Measurements from ENCODE around the gene SV2C. TPM values are rescaled to one million over a fixed set of nuclear protein-coding genes. Genes with fewer than 3 reads are reported as not detected.

The SV2C gene
- total RNA-seq, 1 donor from 2014 or later: 0.18 TPM

- H3K27me3 Mint-ChIP-seq (ENCODE audit: low read depth): no peaks in the 10 kb centered on the region
- TF ChIP-seq, protein P1, sequence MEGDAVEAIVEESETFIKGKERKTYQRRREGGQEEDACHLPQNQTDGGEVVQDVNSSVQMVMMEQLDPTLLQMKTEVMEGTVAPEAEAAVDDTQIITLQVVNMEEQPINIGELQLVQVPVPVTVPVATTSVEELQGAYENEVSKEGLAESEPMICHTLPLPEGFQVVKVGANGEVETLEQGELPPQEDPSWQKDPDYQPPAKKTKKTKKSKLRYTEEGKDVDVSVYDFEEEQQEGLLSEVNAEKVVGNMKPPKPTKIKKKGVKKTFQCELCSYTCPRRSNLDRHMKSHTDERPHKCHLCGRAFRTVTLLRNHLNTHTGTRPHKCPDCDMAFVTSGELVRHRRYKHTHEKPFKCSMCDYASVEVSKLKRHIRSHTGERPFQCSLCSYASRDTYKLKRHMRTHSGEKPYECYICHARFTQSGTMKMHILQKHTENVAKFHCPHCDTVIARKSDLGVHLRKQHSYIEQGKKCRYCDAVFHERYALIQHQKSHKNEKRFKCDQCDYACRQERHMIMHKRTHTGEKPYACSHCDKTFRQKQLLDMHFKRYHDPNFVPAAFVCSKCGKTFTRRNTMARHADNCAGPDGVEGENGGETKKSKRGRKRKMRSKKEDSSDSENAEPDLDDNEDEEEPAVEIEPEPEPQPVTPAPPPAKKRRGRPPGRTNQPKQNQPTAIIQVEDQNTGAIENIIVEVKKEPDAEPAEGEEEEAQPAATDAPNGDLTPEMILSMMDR (IDR thresholded peaks at IDR 0.05; ENCODE audit: unreplicated experiment): no peak
- no peaks in the 10 kb centered on the region for H3K36me3 Mint-ChIP-seq
- peaks cover 56% of the 10 kb centered on the region for H3K4me1 Mint-ChIP-seq
- no peak for DNase-seq (ENCODE audit: low spot score in 2 of 2, unreplicated experiment in 2 of 2)
- H3K4me3 Mint-ChIP-seq: no peak overlapping the region
- H3K9me3 Mint-ChIP-seq: no peaks in the 10 kb centered on the region
- no peak overlapping the region for H3K27ac Mint-ChIP-seq
Observed at GRCh38 chr5:76391014-76391413, 307.8 kb downstream of the SV2C start.

DNA sequence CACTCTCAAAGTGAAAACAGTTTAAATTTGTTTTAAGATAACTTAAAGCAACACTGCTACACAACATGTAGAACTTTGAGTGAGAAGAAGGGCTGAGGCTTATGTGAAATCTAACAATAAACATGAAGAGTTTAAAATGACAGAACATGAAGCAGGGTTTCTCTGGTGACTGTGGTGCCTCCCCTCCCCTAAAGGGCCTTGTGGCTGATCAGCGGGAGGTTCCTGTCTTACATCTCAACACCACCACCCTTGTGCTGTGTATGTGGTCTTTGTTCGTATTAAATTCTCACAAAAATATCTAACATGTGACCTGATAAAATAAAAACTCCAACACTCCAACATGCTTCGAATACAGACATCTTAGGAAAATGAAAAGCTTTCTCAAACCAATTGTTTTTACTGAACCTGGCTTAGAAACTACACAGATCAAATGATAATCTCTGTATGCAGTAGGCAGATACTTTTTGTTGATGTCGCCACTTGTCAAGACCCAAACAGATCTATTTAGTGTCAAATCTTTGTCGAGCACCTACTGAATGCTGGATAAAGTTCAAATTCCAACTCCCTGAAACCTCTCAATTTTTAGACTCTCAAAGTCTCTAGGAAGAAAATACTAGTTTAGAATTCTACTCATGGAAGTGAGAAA is 310.0 kb downstream of the SV2C start:
- no peaks in the 10 kb centered on the region for H3K36me3 Mint-ChIP-seq
- TF ChIP-seq, protein P1 (IDR thresholded peaks at IDR 0.05; ENCODE audit: unreplicated experiment): no peak
- H3K9me3 Mint-ChIP-seq: no peaks in the 10 kb centered on the region
- DNase-seq (ENCODE audit: low spot score in 2 of 2, unreplicated experiment in 2 of 2): no peak
- H3K27ac Mint-ChIP-seq: peak overlapping the region; percentile 14
- H3K27me3 Mint-ChIP-seq (ENCODE audit: low read depth): no peaks in the 10 kb centered on the region
- H3K4me1 Mint-ChIP-seq: peaks cover 41% of the 10 kb centered on the region
- no peak overlapping the region for H3K4me3 Mint-ChIP-seq

DNA sequence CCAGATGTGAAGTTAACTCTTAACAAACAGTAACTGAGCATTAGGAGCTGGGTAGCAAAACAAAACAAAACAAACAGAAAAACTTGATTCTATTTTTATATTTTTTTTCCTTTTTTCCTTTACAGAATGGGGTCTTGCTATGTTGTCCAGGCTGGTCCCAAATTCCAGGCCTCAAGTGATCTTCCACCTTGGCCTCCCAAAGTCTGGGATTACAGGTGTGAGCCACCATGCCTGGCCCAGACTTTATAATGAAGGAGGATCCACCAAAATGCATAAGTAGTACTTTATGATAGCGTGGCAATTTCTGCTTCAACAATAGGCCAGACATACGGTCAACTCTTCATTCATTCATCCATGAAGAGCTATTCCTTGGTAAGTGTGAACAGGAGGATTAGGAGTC is 314.0 kb downstream of the SV2C start:
- TF ChIP-seq, protein P1 (IDR thresholded peaks at IDR 0.05; ENCODE audit: unreplicated experiment): no peak
- DNase-seq (ENCODE audit: low spot score in 2 of 2, unreplicated experiment in 2 of 2): no peak
- Mint-ChIP-seq H3K36me3 (no peaks in the 10 kb centered on the region), H3K4me3 (no peak overlapping the region), H3K4me1 (peaks cover 18% of the 10 kb centered on the region), H3K9me3 (no peaks in the 10 kb centered on the region), H3K27ac (no peak overlapping the region), H3K27me3 (ENCODE audit: low read depth) (no peaks in the 10 kb centered on the region)

- Mint-ChIP-seq H3K27ac (no peak overlapping the region), H3K36me3 (no peaks in the 10 kb centered on the region), H3K4me1 (peaks cover 10% of the 10 kb centered on the region), H3K27me3 (ENCODE audit: low read depth) (no peaks in the 10 kb centered on the region), H3K4me3 (no peak overlapping the region), H3K9me3 (no peaks in the 10 kb centered on the region)
- TF ChIP-seq, protein P1 (IDR thresholded peaks at IDR 0.05; ENCODE audit: unreplicated experiment): no peak
- DNase-seq (ENCODE audit: low spot score in 2 of 2, unreplicated experiment in 2 of 2): no peak
Observed at GRCh38 chr5:76399268-76399667, 316.1 kb downstream of the SV2C start.

- TF ChIP-seq, protein P1 (IDR thresholded peaks at IDR 0.05; ENCODE audit: unreplicated experiment): no peak
- Mint-ChIP-seq H3K4me3 (no peak overlapping the region), H3K4me1 (peaks cover 16% of the 10 kb centered on the region), H3K36me3 (no peaks in the 10 kb centered on the region), H3K27me3 (ENCODE audit: low read depth) (no peaks in the 10 kb centered on the region), H3K9me3 (no peaks in the 10 kb centered on the region), H3K27ac (no peak overlapping the region)
- no peak for DNase-seq (ENCODE audit: low spot score in 2 of 2, unreplicated experiment in 2 of 2)
Observed at GRCh38 chr5:76400466-76400865, 317.3 kb downstream of the SV2C start.
